PFSK-1 (cell line): ENCODE data around the gene FAM234A.

Source experiments
- FOXP2 ChIP-seq: optimal IDR thresholded peaks from 2 replicates; pipeline ENCODE3; 2011; ENCODE audit warnings: borderline replicate concordance, control low read depth, inconsistent platforms; ENCODE audit not compliant: insufficient read depth; ENCODE audit errors: extremely low read length, extremely low read depth
- POLR2AphosphoS5 ChIP-seq: IDR thresholded peaks from 2 replicates; pipeline ENCODE4 v1.6.1; 2012; ENCODE audit warnings: low read depth, mild to moderate bottlenecking, control low read depth, low read length, moderate library complexity
- REST ChIP-seq, 2 experiments: IDR thresholded peaks; 2 replicates each; pipeline versions ENCODE4 v1.6.1 to v1.8.0; 2011 to 2012; ENCODE audit warnings: low read depth in 2 of 2, low read length in 2 of 2, control low read depth in 1 of 2, inconsistent platforms in 1 of 2, mild to moderate bottlenecking in 1 of 2, moderate library complexity in 1 of 2; ENCODE audit not compliant: insufficient read depth in 1 of 2
- SIN3A ChIP-seq: IDR thresholded peaks from 2 replicates; pipeline ENCODE4 v1.6.1; 2012; ENCODE audit warnings: mild to moderate bottlenecking, low read length, moderate library complexity, borderline replicate concordance; ENCODE audit not compliant: insufficient read depth
- TAF1 ChIP-seq: IDR thresholded peaks from 2 replicates; pipeline ENCODE4 v1.6.1; 2012; ENCODE audit warnings: low read length, control low read depth, borderline replicate concordance; ENCODE audit not compliant: insufficient read depth

FAM234A gene

GRCh38 chr16:247027-247426 lies 12.4 kb downstream of the FAM234A start:
- TF ChIP-seq FOXP2 (no peak), POLR2AphosphoS5 (no peak), TAF1 (no peak), REST (IDR thresholded peaks at IDR 0.05; ENCODE audit: insufficient read depth in 1 of 2, low read depth in 2 of 2, low read length in 2 of 2) (no peak), SIN3A (no peak)

GRCh38 chr16:249431-249830 lies 14.8 kb downstream of the FAM234A start:
- no peak for TF ChIP-seq TAF1

- no peak for TF ChIP-seq TAF1
- TF ChIP-seq POLR2AphosphoS5 = no peak
- TF ChIP-seq SIN3A = no peak
- TF ChIP-seq FOXP2 = no peak
- TF ChIP-seq REST (IDR thresholded peaks at IDR 0.05; ENCODE audit: insufficient read depth in 1 of 2, low read depth in 2 of 2, low read length in 2 of 2) = no peak
Observed at GRCh38 chr16:252366-253337, 18.0 kb downstream of the FAM234A start.

GRCh38 chr16:253833-254232 lies 19.2 kb downstream of the FAM234A start:
- TF ChIP-seq FOXP2 (no peak), TAF1 (no peak), POLR2AphosphoS5 (no peak)

GRCh38 chr16:254461-254860 lies 19.8 kb downstream of the FAM234A start:
- no peak for TF ChIP-seq POLR2AphosphoS5
- TF ChIP-seq SIN3A = no peak

GRCh38 chr16:255183-255582 lies 20.6 kb downstream of the FAM234A start:
- TF ChIP-seq FOXP2 = no peak
- TF ChIP-seq SIN3A = no peak
- no peak for TF ChIP-seq REST (IDR thresholded peaks at IDR 0.05; ENCODE audit: insufficient read depth in 1 of 2, low read depth in 2 of 2, low read length in 2 of 2)
- TF ChIP-seq POLR2AphosphoS5 = no peak
- TF ChIP-seq TAF1 = no peak
